ENCODE results near the gene GABRB2.

GABRB2 gene

DNA sequence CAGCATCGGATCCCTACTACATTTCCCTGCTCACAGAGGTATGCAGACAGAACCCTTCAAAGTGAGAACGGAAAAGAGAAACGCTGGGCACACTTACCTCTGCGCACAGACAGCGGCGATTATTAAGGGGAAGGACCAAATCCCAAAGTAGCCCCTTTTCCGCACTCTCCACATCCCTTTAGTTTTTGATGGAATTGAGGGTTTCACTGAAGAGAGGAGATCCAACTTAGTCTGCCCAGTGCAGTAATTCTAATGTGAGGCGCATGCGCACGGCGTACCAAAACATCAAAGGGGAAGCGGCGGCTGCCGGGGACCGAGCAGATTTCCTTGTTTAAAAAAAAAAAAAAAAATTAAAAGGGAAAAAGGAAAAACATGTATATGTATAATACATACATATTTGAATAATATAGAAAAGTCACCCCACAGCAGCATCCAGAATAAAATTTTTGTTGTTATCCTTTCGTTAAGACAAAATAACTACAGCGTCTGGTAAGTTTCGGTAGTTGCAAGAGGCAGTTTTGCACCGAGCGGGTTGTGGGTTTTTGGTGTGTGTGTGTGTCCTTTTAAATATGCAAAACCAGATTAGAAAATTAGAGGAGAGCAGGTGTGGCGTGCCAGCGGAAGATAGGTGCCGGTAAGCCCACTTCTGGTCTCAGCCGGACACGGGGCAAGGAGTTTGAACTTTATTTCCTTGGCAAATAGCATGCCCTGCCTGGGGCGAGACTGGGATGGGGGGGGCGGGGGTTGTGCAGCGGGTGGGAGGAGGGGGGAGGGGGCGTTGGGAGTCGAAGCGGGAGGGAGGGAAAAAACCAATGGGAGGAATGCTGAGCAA is at the start of gene GABRB2:
Gene GABRB2 (minus strand): TSS at position 256 of the 832 bp plus-strand sequence. CDS start 82 bp downstream, at position 174.
- Histone ChIP-seq H3K36me3 (ENCODE audit: insufficient read depth, low read length) (no peaks in the 10 kb centered on the region), H3K4me1 (ENCODE audit: insufficient read depth, low read length) (peaks cover 12% of the 10 kb centered on the region), H3K9ac (ENCODE audit: low read depth, low read length) (peak within 1 kb of the TSS; percentile 65; the same call in 1 of the 2 replicates)

GRCh38 chr5:161585798-161586197 is 39.3 kb upstream of the GABRB2 start:
- Histone ChIP-seq H3K9me3 (ENCODE audit: control insufficient read depth, insufficient read depth, low read length) (no peaks in the 10 kb centered on the region), H3K4me1 (ENCODE audit: insufficient read depth, low read length) (no peaks in the 10 kb centered on the region), H3K36me3 (ENCODE audit: insufficient read depth, low read length) (no peaks in the 10 kb centered on the region), H3K9ac (ENCODE audit: low read depth, low read length) (no peak overlapping the region)

More for the DNA sequence above, at the start of gene GABRB2:
- no peaks in the 10 kb centered on the region for H3K9me3 ChIP-seq (ENCODE audit: control insufficient read depth, insufficient read depth, low read length)

DNA sequence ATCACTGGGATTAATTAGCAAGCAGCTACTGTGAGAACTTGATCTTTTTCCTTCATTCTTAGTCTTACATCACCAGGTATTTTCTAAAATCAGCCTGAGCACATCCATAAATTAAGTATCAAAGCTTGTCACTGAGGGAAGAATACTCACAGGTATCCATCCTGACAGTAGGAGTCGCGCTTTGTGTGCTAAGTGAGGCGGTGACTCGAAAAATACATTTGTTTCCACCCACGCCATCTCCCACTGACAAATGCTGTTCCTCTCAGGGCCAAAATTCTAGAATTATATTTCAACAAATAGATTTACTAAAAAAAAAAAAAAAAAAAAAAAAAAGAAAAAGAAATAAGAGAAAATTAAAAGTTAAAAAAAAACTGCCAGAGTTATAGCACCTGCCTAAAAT is 34.1 kb upstream of the GABRB2 start:
- no peak overlapping the region for H3K9ac ChIP-seq (ENCODE audit: low read depth, low read length)
- no peaks in the 10 kb centered on the region for H3K36me3 ChIP-seq (ENCODE audit: insufficient read depth, low read length)
- no peaks in the 10 kb centered on the region for H3K9me3 ChIP-seq (ENCODE audit: control insufficient read depth, insufficient read depth, low read length)
- H3K4me1 ChIP-seq (ENCODE audit: insufficient read depth, low read length): no peaks in the 10 kb centered on the region

- Histone ChIP-seq H3K36me3 (ENCODE audit: insufficient read depth, low read length) (no peaks in the 10 kb centered on the region), H3K4me1 (ENCODE audit: insufficient read depth, low read length) (no peaks in the 10 kb centered on the region), H3K9ac (ENCODE audit: low read depth, low read length) (no peak overlapping the region)
Measured at GRCh38 chr5:161572914-161573313, 26.4 kb upstream of the GABRB2 start.

GRCh38 chr5:161566081-161566480 is 19.6 kb upstream of the GABRB2 start:
- Histone ChIP-seq H3K9ac (ENCODE audit: low read depth, low read length) (no peak overlapping the region), H3K36me3 (ENCODE audit: insufficient read depth, low read length) (no peaks in the 10 kb centered on the region), H3K9me3 (ENCODE audit: control insufficient read depth, insufficient read depth, low read length) (no peaks in the 10 kb centered on the region), H3K4me1 (ENCODE audit: insufficient read depth, low read length) (peaks cover 7% of the 10 kb centered on the region; the same call in 1 of the 2 replicates)

More at GRCh38 chr5:161572914-161573313, 26.4 kb upstream of the GABRB2 start:
- H3K9me3 ChIP-seq (ENCODE audit: control insufficient read depth, insufficient read depth, low read length): no peaks in the 10 kb centered on the region

DNA sequence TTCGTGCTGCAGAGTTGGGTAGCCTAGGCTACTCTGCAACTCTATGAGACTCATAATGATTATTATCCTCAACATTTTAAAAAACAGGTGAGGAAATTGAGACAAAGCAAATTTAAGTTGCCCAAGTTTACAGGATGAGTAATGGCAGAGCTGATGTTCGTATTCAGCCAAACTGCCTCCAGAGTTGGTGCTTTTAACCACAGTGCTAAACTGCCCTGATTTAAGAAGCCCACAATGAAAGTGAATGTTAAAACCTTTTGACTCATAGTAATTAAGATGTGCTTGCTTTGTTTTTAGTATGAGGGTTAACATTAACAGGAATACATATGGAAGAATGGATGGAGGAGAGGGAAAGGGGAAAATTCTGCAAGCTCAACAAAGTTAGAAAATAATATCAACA is 15.9 kb upstream of the GABRB2 start:
- H3K4me1 ChIP-seq (ENCODE audit: insufficient read depth, low read length): peaks cover 7% of the 10 kb centered on the region; the same call in 1 of the 2 replicates
- H3K9ac ChIP-seq (ENCODE audit: low read depth, low read length): no peak overlapping the region
- no peaks in the 10 kb centered on the region for H3K36me3 ChIP-seq (ENCODE audit: insufficient read depth, low read length)
- H3K9me3 ChIP-seq (ENCODE audit: control insufficient read depth, insufficient read depth, low read length): no peaks in the 10 kb centered on the region

GRCh38 chr5:161549106-161549505 is 2.6 kb upstream of the GABRB2 start:
- Histone ChIP-seq H3K36me3 (ENCODE audit: insufficient read depth, low read length) (no peaks in the 10 kb centered on the region), H3K9me3 (ENCODE audit: control insufficient read depth, insufficient read depth, low read length) (no peaks in the 10 kb centered on the region), H3K9ac (ENCODE audit: low read depth, low read length) (peak overlapping the region; percentile 65), H3K4me1 (ENCODE audit: insufficient read depth, low read length) (peaks cover 12% of the 10 kb centered on the region)

- peaks cover 12% of the 10 kb centered on the region for H3K4me1 ChIP-seq (ENCODE audit: insufficient read depth, low read length)
- no peaks in the 10 kb centered on the region for H3K9me3 ChIP-seq (ENCODE audit: control insufficient read depth, insufficient read depth, low read length)
- no peaks in the 10 kb centered on the region for H3K36me3 ChIP-seq (ENCODE audit: insufficient read depth, low read length)
- H3K9ac ChIP-seq (ENCODE audit: low read depth, low read length): peak overlapping the region; percentile 65; the same call in 1 of the 2 replicates
Measured at GRCh38 chr5:161548487-161549094, 2.1 kb upstream of the GABRB2 start.

DNA sequence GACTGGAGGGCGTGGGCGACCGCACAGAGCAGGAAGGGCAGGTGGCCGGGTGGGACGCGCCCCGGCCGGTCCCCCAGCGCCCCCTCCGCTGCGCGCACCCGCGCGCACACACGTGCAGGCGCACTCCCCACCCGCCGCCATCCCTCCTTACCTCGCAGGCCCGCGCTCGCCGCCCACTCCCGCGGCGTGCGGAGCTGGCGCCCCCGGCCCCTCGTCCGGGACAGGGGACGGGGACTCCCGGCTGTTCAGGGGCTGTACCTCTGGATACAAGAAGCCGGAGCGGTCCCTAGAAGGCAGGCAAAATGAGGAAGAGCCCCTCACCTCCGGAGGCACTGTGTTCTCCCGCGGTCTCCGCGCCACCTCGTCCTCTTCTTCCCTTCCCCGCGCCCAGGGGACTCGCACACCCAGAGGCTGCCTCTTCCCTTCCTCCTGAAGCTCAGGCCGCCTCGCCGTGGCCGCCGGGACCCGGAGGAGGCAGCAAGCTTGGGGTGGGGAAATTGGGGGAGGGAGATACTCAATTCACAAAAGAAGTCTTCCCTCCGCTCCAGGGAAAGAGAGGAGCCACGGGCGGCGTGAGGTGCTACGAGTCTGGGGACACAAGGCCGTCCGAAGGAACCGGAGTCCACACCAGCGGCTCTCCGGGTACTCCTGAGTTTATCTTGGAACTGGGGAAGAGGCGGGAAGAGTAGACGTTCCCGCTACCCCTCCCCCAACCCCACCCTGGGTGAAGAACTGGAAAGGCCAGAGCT is 1.4 kb upstream of the GABRB2 start:
- no peaks in the 10 kb centered on the region for H3K36me3 ChIP-seq (ENCODE audit: insufficient read depth, low read length)
- H3K9me3 ChIP-seq (ENCODE audit: control insufficient read depth, insufficient read depth, low read length): no peaks in the 10 kb centered on the region
- peak overlapping the region; percentile 65; the same call in 1 of the 2 replicates for H3K9ac ChIP-seq (ENCODE audit: low read depth, low read length)
- H3K4me1 ChIP-seq (ENCODE audit: insufficient read depth, low read length): peaks cover 12% of the 10 kb centered on the region

GRCh38 chr5:161547406-161547737 is 847 bp upstream of the GABRB2 start:
- Histone ChIP-seq H3K9me3 (ENCODE audit: control insufficient read depth, insufficient read depth, low read length) (no peaks in the 10 kb centered on the region), H3K4me1 (ENCODE audit: insufficient read depth, low read length) (peaks cover 12% of the 10 kb centered on the region), H3K36me3 (ENCODE audit: insufficient read depth, low read length) (no peaks in the 10 kb centered on the region), H3K9ac (ENCODE audit: low read depth, low read length) (peak overlapping the region; percentile 65; the same call in 1 of the 2 replicates)

GRCh38 chr5:161546095-161546469 is 443 bp downstream of the GABRB2 start:
- H3K9ac ChIP-seq (ENCODE audit: low read depth, low read length): peak overlapping the region; percentile 60; the same call in 1 of the 2 replicates
- no peaks in the 10 kb centered on the region for H3K36me3 ChIP-seq (ENCODE audit: insufficient read depth, low read length)
- H3K4me1 ChIP-seq (ENCODE audit: insufficient read depth, low read length): peaks cover 12% of the 10 kb centered on the region
- no peaks in the 10 kb centered on the region for H3K9me3 ChIP-seq (ENCODE audit: control insufficient read depth, insufficient read depth, low read length)

GRCh38 chr5:161545344-161546094 is 1.0 kb downstream of the GABRB2 start:
- Histone ChIP-seq H3K4me1 (ENCODE audit: insufficient read depth, low read length) (peaks cover 12% of the 10 kb centered on the region), H3K36me3 (ENCODE audit: insufficient read depth, low read length) (no peaks in the 10 kb centered on the region), H3K9me3 (ENCODE audit: control insufficient read depth, insufficient read depth, low read length) (no peaks in the 10 kb centered on the region), H3K9ac (ENCODE audit: low read depth, low read length) (peak overlapping the region; percentile 60; the same call in 1 of the 2 replicates)

GRCh38 chr5:161544350-161544765 is 2.2 kb downstream of the GABRB2 start:
- Histone ChIP-seq H3K9ac (ENCODE audit: low read depth, low read length) (no peak overlapping the region; the same call in 1 of the 2 replicates), H3K4me1 (ENCODE audit: insufficient read depth, low read length) (peaks cover 12% of the 10 kb centered on the region), H3K9me3 (ENCODE audit: control insufficient read depth, insufficient read depth, low read length) (no peaks in the 10 kb centered on the region), H3K36me3 (ENCODE audit: insufficient read depth, low read length) (no peaks in the 10 kb centered on the region)

DNA sequence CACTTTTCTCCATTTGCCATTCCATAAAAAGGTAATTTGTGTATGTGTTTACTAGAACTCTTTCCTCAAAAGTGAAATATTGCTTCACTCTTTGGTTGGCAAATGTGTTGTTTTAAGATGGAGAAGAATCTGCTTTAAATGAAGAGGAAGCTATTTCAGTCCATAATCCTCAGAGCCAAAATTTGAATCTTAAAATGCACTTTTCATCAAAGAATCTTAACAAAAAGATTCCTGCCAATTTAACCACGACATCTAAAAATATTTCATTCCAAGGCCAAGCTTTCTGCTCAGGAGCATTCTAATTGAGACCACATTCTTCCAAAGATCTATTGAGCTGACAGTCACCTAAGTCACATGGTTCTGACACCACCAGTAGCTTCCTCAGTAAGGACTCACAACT is 7.5 kb downstream of the GABRB2 start:
- no peaks in the 10 kb centered on the region for H3K9me3 ChIP-seq (ENCODE audit: control insufficient read depth, insufficient read depth, low read length)

More for the DNA sequence above, 7.5 kb downstream of the GABRB2 start:
- H3K4me1 ChIP-seq (ENCODE audit: insufficient read depth, low read length): no peaks in the 10 kb centered on the region
- no peak overlapping the region for H3K9ac ChIP-seq (ENCODE audit: low read depth, low read length)
- no peaks in the 10 kb centered on the region for H3K36me3 ChIP-seq (ENCODE audit: insufficient read depth, low read length)
